GM19351 (cell line): ENCODE data around the gene BRAF.
"Not testable (repeated sequence)": the region's sequence is repeated elsewhere in the genome, so short reads cannot be mapped to it uniquely, and the experiment has no call there.

Experiments
- ATAC-seq: cut with Tn5 transposase; IDR thresholded peaks from one replicate; pipeline ENCODE4 v1.9.1; 2021; ENCODE audit warnings: mild to moderate bottlenecking, moderate library complexity; ENCODE audit not compliant: unreplicated experiment

The BRAF gene

GRCh38 chr7:140920745-140921144 lies 4.0 kb downstream of the BRAF start:
- no peak for ATAC-seq

GRCh38 chr7:140918236-140918635 lies 6.5 kb downstream of the BRAF start:
- ATAC-seq, result no peak

GRCh38 chr7:140917258-140917657 lies 7.5 kb downstream of the BRAF start:
- no peak for ATAC-seq

- no peak for ATAC-seq
Measured at GRCh38 chr7:140915935-140916555, 8.7 kb downstream of the BRAF start.

- ATAC-seq, result no peak
Measured at GRCh38 chr7:140914083-140914482, 10.6 kb downstream of the BRAF start.

GRCh38 chr7:140913596-140913928 lies 11.2 kb downstream of the BRAF start:
- ATAC-seq, result not testable (repeated sequence)

GRCh38 chr7:140911746-140912145 lies 13.0 kb downstream of the BRAF start:
- ATAC-seq, result no peak

GRCh38 chr7:140909476-140910161 lies 15.1 kb downstream of the BRAF start:
- ATAC-seq, result no peak

GRCh38 chr7:140908361-140908760 lies 16.4 kb downstream of the BRAF start:
- no peak for ATAC-seq

GRCh38 chr7:140903741-140904480 lies 20.8 kb downstream of the BRAF start:
- ATAC-seq, result no peak

- ATAC-seq, result peak; percentile 76
Measured at GRCh38 chr7:140902303-140902953, 22.3 kb downstream of the BRAF start.

- ATAC-seq, result no peak
Measured at GRCh38 chr7:140901941-140902302, 22.8 kb downstream of the BRAF start.

- ATAC-seq, result no peak
Measured at GRCh38 chr7:140899883-140900282, 24.8 kb downstream of the BRAF start.

GRCh38 chr7:140898786-140899536 lies 25.8 kb downstream of the BRAF start:
- no peak for ATAC-seq

GRCh38 chr7:140896996-140897395 lies 27.7 kb downstream of the BRAF start:
- ATAC-seq, result no peak

GRCh38 chr7:140889645-140890044 lies 35.1 kb downstream of the BRAF start:
- ATAC-seq, result no peak

GRCh38 chr7:140889150-140889549 lies 35.6 kb downstream of the BRAF start:
- no peak for ATAC-seq

- ATAC-seq, result no peak
Measured at GRCh38 chr7:140888087-140888486, 36.6 kb downstream of the BRAF start.

GRCh38 chr7:140885735-140886334 lies 38.9 kb downstream of the BRAF start:
- ATAC-seq, result no peak

GRCh38 chr7:140883378-140883777 lies 41.4 kb downstream of the BRAF start:
- ATAC-seq, result no peak

GRCh38 chr7:140882834-140883233 lies 41.9 kb downstream of the BRAF start:
- ATAC-seq, result not testable (repeated sequence)
